Loucy (cell line): Measurements from ENCODE around the gene NADSYN1.

ENCODE experiments used
- H2AFZ ChIP-seq: fragments of 200-600 bp; sonication (generic); 2 replicates; pipeline ENCODE4 v1.6.0; 2016; ENCODE audit warnings: antibody characterized with exemption, mild to moderate bottlenecking, low read length, moderate library complexity
- H3F3A ChIP-seq: fragments of 200-600 bp; 2 replicates; pipeline ENCODE4 v1.6.0; 2016; ENCODE audit warnings: antibody characterized with exemption, low read depth, mild to moderate bottlenecking
- H3K27me3 ChIP-seq: fragments of 200-600 bp; sonication (generic); 2 replicates; pipeline ENCODE4 v1.6.1; 2014; ENCODE audit warnings: low read length, mild to moderate bottlenecking; ENCODE audit not compliant: insufficient read depth, poor library complexity, severe bottlenecking
- H3K36me3 ChIP-seq: fragments of 200-600 bp; sonication (generic); 2 replicates; pipeline ENCODE4 v1.6.1; 2016; ENCODE audit warnings: low read length; ENCODE audit not compliant: insufficient read depth
- H3K4me1 ChIP-seq: fragments of 200-600 bp; sonication (generic); 2 replicates; pipeline ENCODE4 v1.5.1; 2014; ENCODE audit warnings: low read length, mild to moderate bottlenecking; ENCODE audit not compliant: insufficient read depth, poor library complexity, severe bottlenecking
- H3K4me2 ChIP-seq: fragments of 200-600 bp; sonication (generic); 2 replicates; pipeline ENCODE4 v1.6.0; 2014; ENCODE audit warnings: antibody characterized with exemption, low read length, low read depth, mild to moderate bottlenecking; ENCODE audit not compliant: poor library complexity, severe bottlenecking
- H3K4me3 ChIP-seq: fragments of 200-600 bp; sonication (generic); 2 replicates; pipeline ENCODE4 v1.5.1; 2014; ENCODE audit warnings: low read length, mild to moderate bottlenecking, mixed read lengths; ENCODE audit not compliant: poor library complexity, severe bottlenecking
- H3K79me2 ChIP-seq: fragments of 200-600 bp; sonication (generic); 2 replicates; pipeline ENCODE4 v1.6.1; 2014; ENCODE audit warnings: low read length; ENCODE audit not compliant: insufficient read depth
- H3K9ac ChIP-seq: fragments of 200-600 bp; sonication (generic); 2 replicates; pipeline ENCODE4 v1.6.0; 2014; ENCODE audit warnings: mild to moderate bottlenecking, low read depth, low read length, moderate library complexity; ENCODE audit not compliant: poor library complexity, severe bottlenecking
- H3K9me2 ChIP-seq: fragments of 200-600 bp; sonication (generic); replicated peaks from 2 replicates; pipeline ENCODE4 v1.6.1; 2016; ENCODE audit warnings: low read depth, low read length, mixed read lengths
- H3K9me3 ChIP-seq: fragments of 200-600 bp; sonication (generic); 2 replicates; pipeline ENCODE4 v1.6.1; 2014; ENCODE audit warnings: mild to moderate bottlenecking, antibody characterized with exemption, low read length, low read depth; ENCODE audit not compliant: insufficient read depth
- H4K20me1 ChIP-seq: fragments of 200-600 bp; sonication (generic); 2 replicates; pipeline ENCODE4 v1.6.0; 2014; ENCODE audit warnings: antibody characterized with exemption, low read length, mild to moderate bottlenecking; ENCODE audit not compliant: insufficient read depth, poor library complexity, severe bottlenecking
- CTCF ChIP-seq: fragments of 200-600 bp; sonication (generic); conservative IDR thresholded peaks from 2 replicates; pipeline ENCODE4 v1.5.1; 2014; ENCODE audit warnings: mild to moderate bottlenecking, antibody characterized with exemption, low read length
- EZH2phosphoT487 ChIP-seq: fragments of 200-600 bp; IDR thresholded peaks from 2 replicates; pipeline ENCODE4 v1.6.1; 2018; ENCODE audit warnings: antibody characterized with exemption, mild to moderate bottlenecking, moderate library complexity, borderline replicate concordance

NADSYN1 gene

GRCh38 chr11:71488681-71489270, 35.8 kb downstream of the NADSYN1 start:
- no peaks in the 10 kb centered on the region for H3F3A ChIP-seq
- H3K27me3 ChIP-seq = no peaks in the 10 kb centered on the region
- no peaks in the 10 kb centered on the region for H3K79me2 ChIP-seq
- H3K9me3 ChIP-seq = no peaks in the 10 kb centered on the region
- no peak overlapping the region for H3K4me3 ChIP-seq
- no peak overlapping the region for H3K9ac ChIP-seq
- no peak overlapping the region for H3K4me2 ChIP-seq
- H3K9me2 ChIP-seq = no peaks in the 10 kb centered on the region
- no peaks in the 10 kb centered on the region for H3K4me1 ChIP-seq
- no peak overlapping the region for H2AFZ ChIP-seq
- no peaks in the 10 kb centered on the region for H4K20me1 ChIP-seq
- TF ChIP-seq CTCF (no peak), EZH2phosphoT487 (no peak)
- H3K36me3 ChIP-seq = peaks cover 45% of the 10 kb centered on the region; the same call in 1 of the 2 replicates

- Histone ChIP-seq H4K20me1 (no peaks in the 10 kb centered on the region), H2AFZ (no peak overlapping the region), H3K9ac (no peak overlapping the region), H3K27me3 (no peaks in the 10 kb centered on the region), H3K36me3 (peaks cover 42% of the 10 kb centered on the region; the same call in 1 of the 2 replicates), H3K4me2 (no peak overlapping the region), H3K79me2 (no peaks in the 10 kb centered on the region), H3K9me3 (no peaks in the 10 kb centered on the region), H3F3A (no peaks in the 10 kb centered on the region), H3K4me3 (no peak overlapping the region), H3K4me1 (no peaks in the 10 kb centered on the region), H3K9me2 (no peaks in the 10 kb centered on the region)
- TF ChIP-seq CTCF (no peak), EZH2phosphoT487 (no peak)
Observed at GRCh38 chr11:71489311-71490043, 36.5 kb downstream of the NADSYN1 start.

GRCh38 chr11:71490044-71490730, 37.2 kb downstream of the NADSYN1 start:
- peaks cover 41% of the 10 kb centered on the region; the same call in 1 of the 2 replicates for H3K36me3 ChIP-seq

More at GRCh38 chr11:71490044-71490730, 37.2 kb downstream of the NADSYN1 start:
- H4K20me1 ChIP-seq = no peaks in the 10 kb centered on the region
- no peaks in the 10 kb centered on the region for H3K9me3 ChIP-seq
- no peaks in the 10 kb centered on the region for H3K79me2 ChIP-seq
- TF ChIP-seq EZH2phosphoT487 = no peak
- no peak for TF ChIP-seq CTCF
- H2AFZ ChIP-seq = no peak overlapping the region
- H3K9me2 ChIP-seq = no peaks in the 10 kb centered on the region
- no peak overlapping the region for H3K9ac ChIP-seq
- H3K4me1 ChIP-seq = no peaks in the 10 kb centered on the region
- no peak overlapping the region for H3K4me3 ChIP-seq
- H3F3A ChIP-seq = no peaks in the 10 kb centered on the region
- H3K4me2 ChIP-seq = no peak overlapping the region
- H3K27me3 ChIP-seq = no peaks in the 10 kb centered on the region
